HepG2 (cell line): ENCODE data around the gene PRM3. TPM values are rescaled to one million over a fixed set of nuclear protein-coding genes. Genes with fewer than 3 reads are reported as not detected.
A peak's percentile ranks its signal among the peaks of the same experiment; 100 is the strongest.

Experiments used
- ATAC-seq: fragments of 200-7000 bp; cut with Tn5 transposase; 3 replicates; pipeline ENCODE4 v1.9.1; 2020; ENCODE audit warnings: mild to moderate bottlenecking, moderate library complexity
- BruUV-seq: library from RNA; stranded (reverse); fragments of 400-500 nt; replicated peaks from 2 replicates; lab custom pipeline; 2021; lab: Mats Ljungman, UMichigan
- CTCF ChIA-PET: fragments of 300-600 bp; formaldehyde crosslinking; extraction: SDS; loops from one replicate; lab custom pipeline; 2021; ENCODE audit warnings: low total read pairs, inconsistent platforms, low intra/inter-chr PET ratio; lab: Yijun Ruan, JAX
- POLR2A ChIA-PET: fragments of 350-600 bp; sonication (Branson Sonifier 250); formaldehyde crosslinking; loops from one replicate; lab custom pipeline; 2020; ENCODE audit warnings: antibody characterized with exemption, inconsistent platforms; lab: Yijun Ruan, JAX
- DNase-seq: peaks from one replicate; pipeline ENCODE4 v3.0.0-alpha.2; 2015; ENCODE audit warnings: low spot score
- FAIRE-seq: peaks from 3 replicates; lab custom pipeline; 2011; peaks lifted over from hg19 to GRCh38; lab: Jason Lieb, UNC
- H2AFZ ChIP-seq: one replicate; pipeline ENCODE4 v1.6.1; 2011; ENCODE audit warnings: low read length, inconsistent platforms
- H3K27ac ChIP-seq: fragments of 300-600 bp; 3 replicates; pipeline ENCODE4 v1.8.0; 2011; ENCODE audit warnings: mixed run types, mild to moderate bottlenecking, mixed read lengths, low read length, inconsistent platforms; ENCODE audit not compliant: insufficient read depth; ENCODE audit errors: extremely low read length
- H3K27me3 ChIP-seq, 2 experiments: fragments of 200-600 bp in 1 of 2; 2 replicates in 1 of 2; 3 replicates in 1 of 2; pipeline versions ENCODE4 v1.6.0 to v1.8.0; 2011; ENCODE audit warnings: low read length in 2 of 2, mild to moderate bottlenecking in 2 of 2, moderate library complexity in 2 of 2, inconsistent platforms in 1 of 2; ENCODE audit not compliant: insufficient read depth in 2 of 2, control insufficient read depth in 1 of 2
- H3K36me3 ChIP-seq, 2 experiments: fragments of 200-600 bp in 1 of 2; replicated peaks in 1 of 2; 2 replicates in 1 of 2; 3 replicates in 1 of 2; pipeline versions ENCODE4 v1.5.1 to v1.8.0; 2011; ENCODE audit warnings: low read length in 2 of 2, inconsistent platforms in 1 of 2; ENCODE audit not compliant: insufficient read depth in 2 of 2, control insufficient read depth in 1 of 2
- H3K4me1 ChIP-seq: 2 replicates; pipeline ENCODE4 v1.5.1; 2012; ENCODE audit warnings: low read length, inconsistent platforms; ENCODE audit not compliant: insufficient read depth
- H3K4me2 ChIP-seq: 2 replicates; pipeline ENCODE4 v1.6.0; 2011; ENCODE audit warnings: low read depth, low read length, inconsistent platforms
- H3K4me3 ChIP-seq, 3 experiments: fragments of 200-600 bp in 1 of 3; sonication (generic), shearing (Covaris generic) in 1 of 3; replicated peaks in 1 of 3; 2 replicates each; pipeline ENCODE4 v1.5.1; 2011 to 2016; ENCODE audit warnings: low read length in 3 of 3, inconsistent platforms in 2 of 3, low read depth in 2 of 3, mild to moderate bottlenecking in 2 of 3, control low read depth in 1 of 3, mixed read lengths in 1 of 3; ENCODE audit not compliant: insufficient read depth in 1 of 3
- H3K79me2 ChIP-seq: one replicate; pipeline ENCODE4 v1.6.1; 2011; ENCODE audit warnings: low read length, inconsistent platforms; ENCODE audit not compliant: insufficient read depth
- H3K9ac ChIP-seq: 2 replicates; pipeline ENCODE4 v1.6.0; 2011; ENCODE audit warnings: mild to moderate bottlenecking, low read depth, low read length, inconsistent platforms; ENCODE audit not compliant: insufficient read depth
- H3K9me3 ChIP-seq: 2 replicates; pipeline ENCODE4 v1.5.1; 2012; ENCODE audit warnings: mild to moderate bottlenecking, low read length
- H4K20me1 ChIP-seq: 2 replicates; pipeline ENCODE4 v1.6.0; 2011; ENCODE audit warnings: inconsistent platforms, mild to moderate bottlenecking, low read length, moderate library complexity; ENCODE audit not compliant: insufficient read depth
- AGO1 ChIP-seq: fragments of 200-400 bp; formaldehyde crosslinking; IDR thresholded peaks from 2 replicates; pipeline ENCODE4 v1.6.1; 2017; ENCODE audit warnings: mild to moderate bottlenecking, low read depth, low read length, moderate library complexity; ENCODE audit not compliant: poor library complexity, severe bottlenecking
- ATF7 ChIP-seq, 2 experiments: fragments of 450-650 bp in 1 of 2; sonication (generic) in 1 of 2; formaldehyde crosslinking in 1 of 2; IDR thresholded peaks; 2 replicates each; pipeline versions ENCODE4 v1.4.0 to v1.6.1; 2016 to 2020; ENCODE audit warnings: antibody characterized with exemption in 1 of 2, mild to moderate bottlenecking in 1 of 2, missing genetic modification reagents in 1 of 2
- BATF2 ChIP-seq: sonication (generic); formaldehyde crosslinking; IDR thresholded peaks from 2 replicates; pipeline ENCODE4 v1.8.0; 2022; ENCODE audit warnings: mild to moderate bottlenecking, missing genetic modification reagents, moderate library complexity
- CREB1 ChIP-seq, 2 experiments: fragments of 450-650 bp in 1 of 2; IDR thresholded peaks; 2 replicates each; pipeline ENCODE4 v1.6.1; 2016 to 2017; ENCODE audit warnings: control low read depth in 1 of 2, mild to moderate bottlenecking in 1 of 2, missing compliant biosample characterization in 1 of 2, missing genetic modification characterization in 1 of 2
- EED ChIP-seq: sonication (generic); formaldehyde crosslinking; IDR thresholded peaks from 2 replicates; pipeline ENCODE4 v1.5.0; 2020; ENCODE audit warnings: mild to moderate bottlenecking, missing genetic modification reagents
- HOXA3 ChIP-seq: sonication (generic); formaldehyde crosslinking; IDR thresholded peaks from 2 replicates; pipeline ENCODE4 v1.5.0; 2020; ENCODE audit warnings: missing genetic modification reagents
- MTA1 ChIP-seq: sonication (generic); formaldehyde crosslinking; IDR thresholded peaks from 2 replicates; pipeline ENCODE4 v1.4.0; 2020; ENCODE audit warnings: missing genetic modification reagents, mild to moderate bottlenecking, borderline replicate concordance
- MYC ChIP-seq: sonication (generic); formaldehyde crosslinking; IDR thresholded peaks from 2 replicates; pipeline ENCODE4 v1.9.0; 2021; ENCODE audit warnings: missing genetic modification reagents, borderline replicate concordance
- NRL ChIP-seq: sonication (generic); formaldehyde crosslinking; IDR thresholded peaks from 2 replicates; pipeline ENCODE4 v1.5.0; 2020; ENCODE audit warnings: missing genetic modification reagents, mild to moderate bottlenecking, moderate library complexity, borderline replicate concordance
- PCBP1 ChIP-seq: fragments of 200-400 bp; formaldehyde crosslinking; IDR thresholded peaks from 2 replicates; pipeline ENCODE4 v1.6.1; 2017; ENCODE audit warnings: mild to moderate bottlenecking, low read depth, low read length, borderline replicate concordance
- RBFOX2 ChIP-seq: fragments of 200-400 bp; formaldehyde crosslinking; IDR thresholded peaks from 2 replicates; pipeline ENCODE4 v1.6.1; 2017; ENCODE audit warnings: low read depth, mild to moderate bottlenecking, low read length
- RFX3 ChIP-seq: IDR thresholded peaks from 2 replicates; pipeline ENCODE4 v1.6.1; 2016; ENCODE audit warnings: missing biosample characterization, missing genetic modification reagents
- SETDB1 ChIP-seq: sonication (generic); formaldehyde crosslinking; IDR thresholded peaks from 2 replicates; pipeline ENCODE4 v1.5.1; 2020; ENCODE audit warnings: missing genetic modification reagents, mild to moderate bottlenecking, borderline replicate concordance
- TAF1 ChIP-seq: sonication (generic); formaldehyde crosslinking; IDR thresholded peaks from 2 replicates; pipeline ENCODE4 v1.4.0; 2020; ENCODE audit warnings: missing genetic modification reagents
- ZBTB21 ChIP-seq: sonication (generic); formaldehyde crosslinking; IDR thresholded peaks from 2 replicates; pipeline ENCODE4 v1.4.0; 2020; ENCODE audit warnings: missing genetic modification reagents
- ZNF138 ChIP-seq: sonication (generic); formaldehyde crosslinking; IDR thresholded peaks from 2 replicates; pipeline ENCODE4 v1.5.0; 2020; ENCODE audit warnings: mild to moderate bottlenecking, low read depth, missing genetic modification reagents
- ZNF274 ChIP-seq: sonication (generic); formaldehyde crosslinking; IDR thresholded peaks from 2 replicates; pipeline ENCODE4 v1.5.1; 2020; ENCODE audit warnings: mild to moderate bottlenecking, missing genetic modification reagents
- ZNF333 ChIP-seq: sonication (generic); formaldehyde crosslinking; IDR thresholded peaks from 2 replicates; pipeline ENCODE4 v1.4.0; 2020; ENCODE audit warnings: mild to moderate bottlenecking, missing genetic modification reagents, borderline replicate concordance
- ZNF451 ChIP-seq: sonication (generic); formaldehyde crosslinking; IDR thresholded peaks from 2 replicates; pipeline ENCODE4 v1.5.0; 2020; ENCODE audit warnings: mild to moderate bottlenecking, missing genetic modification reagents
- ZNF558 ChIP-seq: sonication (generic); formaldehyde crosslinking; IDR thresholded peaks from 2 replicates; pipeline ENCODE4 v1.9.0; 2022; ENCODE audit warnings: mild to moderate bottlenecking, missing genetic modification reagents, borderline replicate concordance
- ZNF563 ChIP-seq: sonication (generic); formaldehyde crosslinking; IDR thresholded peaks from 2 replicates; pipeline ENCODE4 v1.8.0; 2022; ENCODE audit warnings: mild to moderate bottlenecking, moderate library complexity, missing genetic modification reagents
- WGBS: methylation state at CpG from one replicate; pipeline ENCODE4 v1.1.6; 2017; ENCODE audit warnings: low lambda C conversion rate; 5-methylcytosine and 5-hydroxymethylcytosine counted together
- in situ Hi-C: cut with HindIII; loops from 2 replicates; pipeline ENCODE4 v1.10.0; 2017; ENCODE audit warnings: low pct_unique_long_range_greater_than_20kb; ENCODE audit not compliant: extremely low pct_ligation_motif_present
- intact Hi-C: fragments of 100-400 bp; cut with micrococcal nuclease; formaldehyde crosslinking; loops from one replicate; pipeline ENCODE4 v1.10.0; 2022; ENCODE audit not compliant: unreplicated experiment
- polyA plus RNA-seq, 8 experiments: library from polyadenylated mRNA; depleted of rRNA in 3 of 8; stranded (reverse) in 7 of 8; unstranded in 1 of 8; fragments of >200 nt; fragmentation: Illumina TruSeq in 4 of 8; extraction: Trizol in 4 of 8; gene quantifications; 2 replicates each; pipeline versions ENCODE4 v1.2.1 to v1.2.3, GENCODE V29; 2011 to 2016; ENCODE audit warnings: low read depth in 4 of 8, missing spikeins in 1 of 8, mixed read lengths in 1 of 8; ENCODE audit not compliant: insufficient read depth in 1 of 8
- total RNA-seq, 5 experiments: library from RNA; depleted of rRNA; stranded (reverse); fragments of >200 nt; fragmentation: Illumina TruSeq; extraction: Trizol; gene quantifications; 2 replicates each; pipeline ENCODE4 v1.2.3, GENCODE V29; 2016; ENCODE audit warnings: low read depth in 1 of 5
- TF ChIP-seq, protein P1 (sequence below): sonication (generic); formaldehyde crosslinking; IDR thresholded peaks from 2 replicates; pipeline ENCODE4 v1.9.0; 2022; ENCODE audit warnings: low read depth, missing genetic modification reagents

PRM3 gene
- total and polyA plus RNA-seq, 2 of the 13 experiments (the other 11 are each of a cell fraction or from before 2014, with no cell fraction given), result not detected

DNA sequence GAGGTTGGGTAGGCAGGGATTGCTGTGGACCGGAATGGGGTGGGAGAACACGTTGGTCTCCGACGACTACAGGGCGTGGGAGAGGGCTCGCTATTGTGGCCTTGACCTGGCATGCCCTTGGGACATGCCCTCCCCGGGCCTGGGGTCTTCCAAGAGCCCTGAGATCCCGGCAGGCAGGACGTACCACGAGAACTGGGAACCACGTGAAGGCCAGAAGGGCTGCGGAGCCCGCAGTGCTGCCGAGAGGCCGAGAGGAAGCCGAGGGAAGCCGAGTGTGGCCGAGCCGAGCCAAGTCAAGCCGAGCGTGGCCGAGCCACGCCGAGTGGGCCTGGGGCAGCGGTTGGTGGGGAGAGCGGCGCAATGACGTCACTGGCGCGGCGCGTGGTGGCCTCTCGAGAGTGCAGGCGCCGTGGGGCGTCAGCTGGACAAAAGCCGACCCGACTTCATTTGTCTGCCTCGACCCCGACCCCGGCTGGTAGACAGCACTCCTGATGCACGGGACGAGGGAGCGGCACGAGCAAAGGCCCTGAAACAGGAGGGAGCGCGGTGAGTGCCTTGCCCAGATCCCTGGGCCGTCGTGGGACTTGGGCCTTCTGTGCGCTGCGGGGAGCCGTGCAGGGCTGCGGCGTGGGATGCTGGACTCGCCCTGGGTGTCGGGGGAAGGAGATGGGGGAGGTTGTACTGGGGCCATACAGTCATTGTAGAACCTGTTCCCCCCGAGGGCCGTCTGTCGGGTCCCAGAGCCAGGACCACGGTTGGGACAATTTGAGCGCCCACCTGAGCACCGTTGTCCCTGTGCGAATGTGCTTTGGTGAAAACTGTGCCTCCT is 24.0 kb downstream of the PRM3 start:
- Histone ChIP-seq H3K4me2 (no peak overlapping the region), H2AFZ (no peak overlapping the region), H3K27ac (no peak overlapping the region), H4K20me1 (peaks cover 33% of the 10 kb centered on the region), H3K9ac (no peak overlapping the region), H3K9me3 (no peaks in the 10 kb centered on the region), H3K27me3 (no peaks in the 10 kb centered on the region), H3K79me2 (peaks cover 13% of the 10 kb centered on the region), H3K4me3 (no peak overlapping the region), H3K36me3 (peaks cover 2 to 6% of the 10 kb centered on the region in 2 experiments; a peak in 4 of 5 replicates), H3K4me1 (peaks cover 63% of the 10 kb centered on the region)
- CTCF ChIA-PET, result no interaction called here
- in situ Hi-C loops (no loop called here), intact Hi-C loops (no loop called here)
- peak; percentile 24 for ATAC-seq
- no TSS peak for BruUV-seq
- no peak for DNase-seq
- POLR2A ChIA-PET, result no interaction called here
- 74% methylated on average over 63 of the region's 63 CpGs for WGBS
- FAIRE-seq, result no peak
- TF ChIP-seq ZNF333 (CRISPR knock-in tag) (no peak), ZNF563 (peak; percentile 41; the same call in 1 of the 2 replicates), NRL (CRISPR knock-in tag) (0 out of 2 replicates have a peak, but pooled peaks have one; percentile 3), BATF2 (0 out of 2 replicates have a peak, but pooled peaks have one; percentile 63), RBFOX2 (0 out of 2 replicates have a peak, but pooled peaks have one; percentile 14), AGO1 (peak; percentile 39), MYC (no peak), RFX3 (CRISPR knock-in tag) (no peak), ATF7 (IDR thresholded peaks at IDR 0.05) (peak; percentile 91), ATF7 (CRISPR knock-in tag; IDR thresholded peaks at IDR 0.05) (no peak), HOXA3 (CRISPR knock-in tag) (peak; percentile 62), ZNF138 (CRISPR knock-in tag) (no peak), SETDB1 (CRISPR knock-in tag) (peak; percentile 79; the same call in 1 of the 2 replicates), ZNF274 (CRISPR knock-in tag) (0 out of 2 replicates have a peak, but pooled peaks have one; percentile 25), EED (CRISPR knock-in tag) (0 out of 2 replicates have a peak, but pooled peaks have one; percentile 35), ZBTB21 (CRISPR knock-in tag) (no peak), TAF1 (CRISPR knock-in tag) (no peak), ZNF558 (0 out of 2 replicates have a peak, but pooled peaks have one; percentile 8), MTA1 (CRISPR knock-in tag) (peak; percentile 45; the same call in 1 of the 2 replicates), CREB1 (IDR thresholded peaks at IDR 0.05) (peak; percentile 92), CREB1 (CRISPR knock-in tag; IDR thresholded peaks at IDR 0.05) (no peak), ZNF451 (CRISPR knock-in tag) (no peak), PCBP1 (0 out of 2 replicates have a peak, but pooled peaks have one; percentile 20)
- TF ChIP-seq, protein P1, sequence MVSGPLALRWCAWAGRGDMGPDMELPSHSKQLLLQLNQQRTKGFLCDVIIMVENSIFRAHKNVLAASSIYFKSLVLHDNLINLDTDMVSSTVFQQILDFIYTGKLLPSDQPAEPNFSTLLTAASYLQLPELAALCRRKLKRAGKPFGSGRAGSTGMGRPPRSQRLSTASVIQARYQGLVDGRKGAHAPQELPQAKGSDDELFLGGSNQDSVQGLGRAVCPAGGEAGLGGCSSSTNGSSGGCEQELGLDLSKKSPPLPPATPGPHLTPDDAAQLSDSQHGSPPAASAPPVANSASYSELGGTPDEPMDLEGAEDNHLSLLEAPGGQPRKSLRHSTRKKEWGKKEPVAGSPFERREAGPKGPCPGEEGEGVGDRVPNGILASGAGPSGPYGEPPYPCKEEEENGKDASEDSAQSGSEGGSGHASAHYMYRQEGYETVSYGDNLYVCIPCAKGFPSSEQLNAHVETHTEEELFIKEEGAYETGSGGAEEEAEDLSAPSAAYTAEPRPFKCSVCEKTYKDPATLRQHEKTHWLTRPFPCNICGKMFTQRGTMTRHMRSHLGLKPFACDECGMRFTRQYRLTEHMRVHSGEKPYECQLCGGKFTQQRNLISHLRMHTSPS (CRISPR knock-in tag), result 0 out of 2 replicates have a peak, but pooled peaks have one; percentile 9
